A549 (cell line): Measurements from ENCODE around the gene USP2. TPM values are rescaled to one million over a fixed set of nuclear protein-coding genes. Genes with fewer than 3 reads are reported as not detected.

Source experiments
- ATAC-seq, 2 experiments: fragments of 200-7000 bp in 1 of 2; fragments of >200 bp in 1 of 2; cut with Nextera tagmentation in 1 of 2; cut with Tn5 transposase in 1 of 2; 3 replicates each; pipeline versions ENCODE4 v1.8.0 to v1.9.1; 2018 to 2020; ENCODE audit warnings: mild to moderate bottlenecking in 1 of 2, moderate library complexity in 1 of 2
- CTCF ChIA-PET: fragments of 300-600 bp; sonication (Branson Sonifier 250); formaldehyde crosslinking; extraction: SDS; loops from one replicate; lab custom pipeline; 2021; ENCODE audit warnings: antibody characterized with exemption, inconsistent platforms; lab: Yijun Ruan, JAX
- POLR2A ChIA-PET: fragments of 350-600 bp; formaldehyde crosslinking; extraction: SDS; loops from one replicate; lab custom pipeline; 2021; ENCODE audit warnings: antibody characterized with exemption, inconsistent platforms; lab: Yijun Ruan, JAX
- DNase-seq, 2 experiments: peaks; one replicate each; pipeline versions ENCODE4 v3.0.0 to v3.0.0-alpha.2; 2011 to 2016; ENCODE audit warnings: low read depth in 1 of 2, low spot score in 1 of 2
- FAIRE-seq: peaks from 2 replicates; lab custom pipeline; 2011; peaks lifted over from hg19 to GRCh38; lab: Jason Lieb, UNC
- H3K27ac ChIP-seq, 2 experiments: fragments of >200 bp; sonication (Bioruptor Twin); formaldehyde crosslinking; 3 replicates each; pipeline ENCODE4 v1.5.1; 2016 to 2017
- H3K4me1 ChIP-seq: fragments of >200 bp; sonication (Bioruptor Twin); formaldehyde crosslinking; 3 replicates; pipeline ENCODE4 v1.6.1; 2016
- H3K4me2 ChIP-seq: fragments of >200 bp; sonication (Bioruptor Twin); formaldehyde crosslinking; 3 replicates; pipeline ENCODE4 v1.6.1; 2016
- H3K4me3 ChIP-seq: fragments of >200 bp; sonication (Bioruptor Twin); formaldehyde crosslinking; 3 replicates; pipeline ENCODE4 v1.5.1; 2016
- H3K9me3 ChIP-seq: fragments of >200 bp; sonication (Bioruptor Twin); formaldehyde crosslinking; 3 replicates; pipeline ENCODE4 v1.6.1; 2016
- BCL3 ChIP-seq: fragments of >200 bp; sonication (Bioruptor Twin); formaldehyde crosslinking; IDR thresholded peaks from 3 replicates; pipeline ENCODE4 v1.6.1; 2016
- CBX2 ChIP-seq: fragments of 200-600 bp; sonication (generic); IDR thresholded peaks from 2 replicates; pipeline ENCODE4 v1.6.1; 2016; ENCODE audit warnings: low read depth, mild to moderate bottlenecking, borderline replicate concordance
- CEBPB ChIP-seq, 2 experiments: fragments of >200 bp in 1 of 2; sonication (Bioruptor Twin) in 1 of 2; formaldehyde crosslinking in 1 of 2; IDR thresholded peaks; 2 replicates each; pipeline ENCODE4 v1.6.1; 2012 to 2016
- EHMT2 ChIP-seq: fragments of 200-600 bp; sonication (generic); IDR thresholded peaks from 2 replicates; pipeline ENCODE4 v1.6.1; 2016; ENCODE audit warnings: antibody characterized with exemption, low read depth, mild to moderate bottlenecking, moderate library complexity
- ELK1 ChIP-seq: fragments of 150-350 bp; IDR thresholded peaks from 2 replicates; pipeline ENCODE4 v1.6.1; 2014; ENCODE audit warnings: low read depth, mild to moderate bottlenecking, low read length
- FOSB ChIP-seq: fragments of 250-450 bp; sonication (Bioruptor Pico); IDR thresholded peaks from 2 replicates; pipeline ENCODE4 v1.5.0; 2020; ENCODE audit warnings: mild to moderate bottlenecking, moderate library complexity
- FOSL2 ChIP-seq, 2 experiments: fragments of 450-650 bp in 1 of 2; fragments of >200 bp in 1 of 2; sonication (Bioruptor Twin) in 1 of 2; formaldehyde crosslinking; IDR thresholded peaks; 2 replicates each; pipeline versions ENCODE4 v1.5.0 to v1.6.1; 2016 to 2020; ENCODE audit warnings: mild to moderate bottlenecking in 1 of 2, moderate library complexity in 1 of 2
- FOXS1 ChIP-seq: fragments of 250-450 bp; sonication (Bioruptor Pico); IDR thresholded peaks from 2 replicates; pipeline ENCODE4 v1.5.0; 2020; ENCODE audit warnings: mild to moderate bottlenecking, moderate library complexity
- GATA3 ChIP-seq: IDR thresholded peaks from 2 replicates; pipeline ENCODE4 v1.6.1; 2012; ENCODE audit warnings: borderline replicate concordance
- HDAC2 ChIP-seq: fragments of 200-600 bp; sonication (generic); IDR thresholded peaks from 2 replicates; pipeline ENCODE4 v1.6.1; 2016
- HES2 ChIP-seq: fragments of >200 bp; sonication (Bioruptor Twin); formaldehyde crosslinking; IDR thresholded peaks from 2 replicates; pipeline ENCODE4 v1.6.1; 2016
- JUNB ChIP-seq: fragments of >200 bp; sonication (Bioruptor Twin); formaldehyde crosslinking; IDR thresholded peaks from 2 replicates; pipeline ENCODE4 v1.6.1; 2016
- KDM1A ChIP-seq: fragments of 200-600 bp; sonication (generic); IDR thresholded peaks from 2 replicates; pipeline ENCODE4 v1.6.1; 2016; ENCODE audit warnings: low read depth, mild to moderate bottlenecking
- KDM5A ChIP-seq: fragments of 200-600 bp; sonication (generic); IDR thresholded peaks from 2 replicates; pipeline ENCODE4 v1.6.1; 2016; ENCODE audit warnings: antibody characterized with exemption, mild to moderate bottlenecking
- MAX ChIP-seq: IDR thresholded peaks from 2 replicates; pipeline ENCODE4 v1.6.1; 2012
- NFE2L2 ChIP-seq: fragments of 150-350 bp; conservative IDR thresholded peaks from 2 replicates; pipeline ENCODE4 v1.6.1; 2014; ENCODE audit warnings: low read length
- NPAS2 ChIP-seq: fragments of 250-450 bp; sonication (Bioruptor Pico); IDR thresholded peaks from 2 replicates; pipeline ENCODE4 v1.8.0; 2022; ENCODE audit warnings: mild to moderate bottlenecking, moderate library complexity, borderline replicate concordance
- PBX3 ChIP-seq: IDR thresholded peaks from 2 replicates; pipeline ENCODE4 v1.6.1; 2012
- REST ChIP-seq: fragments of 200-600 bp; sonication (generic); IDR thresholded peaks from 2 replicates; pipeline ENCODE4 v1.6.1; 2016; ENCODE audit warnings: antibody characterized with exemption, mild to moderate bottlenecking, moderate library complexity
- ZFP36 ChIP-seq: fragments of 450-650 bp; IDR thresholded peaks from 2 replicates; pipeline ENCODE4 v1.6.1; 2014; ENCODE audit warnings: borderline replicate concordance; ENCODE audit not compliant: partially characterized antibody
- WGBS: methylation state at CpG from one replicate; pipeline ENCODE4 v1.1.6; 2017; ENCODE audit errors: missing lambda C conversion rate; 5-methylcytosine and 5-hydroxymethylcytosine counted together
- polyA plus RNA-seq, 4 experiments: library from polyadenylated mRNA; depleted of rRNA in 3 of 4; stranded (reverse); fragments of >200 nt; fragmentation: RNase III in 1 of 4; extraction: RNeasy Plus Mini Kit Qiagen cat#74134 plus additional on column Dnase treatment in 1 of 4; gene quantifications; 2 replicates in 3 of 4; 3 replicates in 1 of 4; pipeline ENCODE4 v1.2.3, GENCODE V29; 2011 to 2017

The USP2 gene
- polyA plus RNA-seq, 2 of the 4 experiments (the other 2 are of a cell fraction) = 0.30 to 0.48 TPM

- TF ChIP-seq MAX = no peak
- TF ChIP-seq KDM1A = no peak
- TF ChIP-seq GATA3 = no peak
- TF ChIP-seq FOSL2 (IDR thresholded peaks at IDR 0.05) = no peak
- TF ChIP-seq FOSL2 (CRISPR knock-in tag; IDR thresholded peaks at IDR 0.05) = no peak
- no peak for TF ChIP-seq CEBPB (IDR thresholded peaks at IDR 0.05)
- no peak for TF ChIP-seq EHMT2
- TF ChIP-seq NFE2L2 = no peak
Observed at GRCh38 chr11:119420631-119421030, 39.1 kb upstream of the USP2 start (continued).

GRCh38 chr11:119419834-119420492 lies 38.5 kb upstream of the USP2 start:
- WGBS = 80% methylated on average over 9 of the region's 18 CpGs
- Histone ChIP-seq H3K4me2 (no peak overlapping the region), H3K4me1 (peaks cover 6% of the 10 kb centered on the region; the same call in 1 of the 3 replicates), H3K4me3 (no peak overlapping the region), H3K9me3 (no peaks in the 10 kb centered on the region), H3K27ac (no peak overlapping the region)
- POLR2A ChIA-PET = no interaction called here
- DNase-seq (no peak), ATAC-seq (no peak), FAIRE-seq (no peak)
- CTCF ChIA-PET = interaction anchor here (0.7 to 3.1 kb wide), 2 partner anchors 23 to 55 kb away, joined by 4 to 9 read pairs; no protein-coding TSS in a partner anchor
- TF ChIP-seq HDAC2 = no peak
- no peak for TF ChIP-seq JUNB
- no peak for TF ChIP-seq BCL3
- no peak for TF ChIP-seq NFE2L2
- no peak for TF ChIP-seq NPAS2 (CRISPR knock-in tag)
- no peak for TF ChIP-seq CBX2
- TF ChIP-seq ZFP36 = no peak
- no peak for TF ChIP-seq REST
- TF ChIP-seq FOXS1 (CRISPR knock-in tag) = no peak
- no peak for TF ChIP-seq ELK1
- TF ChIP-seq HES2 = no peak

GRCh38 chr11:119419246-119419645 lies 37.8 kb upstream of the USP2 start:
- Histone ChIP-seq H3K9me3 (no peaks in the 10 kb centered on the region), H3K4me2 (no peak overlapping the region), H3K4me3 (no peak overlapping the region), H3K4me1 (peaks cover 6% of the 10 kb centered on the region; the same call in 1 of the 3 replicates), H3K27ac (no peak overlapping the region)
- no peak for FAIRE-seq
- CTCF ChIA-PET = interaction anchor here (0.7 kb wide), 1 partner anchor 24 kb away, joined by 4 read pairs; no protein-coding TSS in a partner anchor
- WGBS = 66% methylated on average over 5 of the region's 5 CpGs
- no peak for ATAC-seq
- DNase-seq = no peak
- POLR2A ChIA-PET = no interaction called here
- TF ChIP-seq KDM5A (no peak), MAX (no peak), NPAS2 (CRISPR knock-in tag) (no peak), PBX3 (no peak), HES2 (no peak), FOSB (CRISPR knock-in tag) (no peak)
- TF ChIP-seq, all 56 proteins: peak for 0
